GM13977 (cell line): ENCODE data around the gene NAXE.

Experiments
- DNase-seq: peaks from one replicate; pipeline ENCODE4 v3.0.0; 2012; ENCODE audit warnings: low spot score
- in situ Hi-C: fragments of 300-500 bp; cut with MboI; formaldehyde crosslinking; loops from one replicate; pipeline ENCODE4 v1.12.0; 2022; ENCODE audit warnings: low sequenced_read_pairs, low pct_unique_long_range_greater_than_20kb, mixed read lengths, inconsistent platforms; ENCODE audit not compliant: unreplicated experiment
- TF ChIP-seq, protein P1 (sequence below): IDR thresholded peaks from 2 replicates; pipeline ENCODE4 v1.5.1; 2012; ENCODE audit warnings: mild to moderate bottlenecking, control low read depth; ENCODE audit not compliant: insufficient read depth; ENCODE audit errors: extremely low read depth, missing control alignments

The NAXE gene

DNA sequence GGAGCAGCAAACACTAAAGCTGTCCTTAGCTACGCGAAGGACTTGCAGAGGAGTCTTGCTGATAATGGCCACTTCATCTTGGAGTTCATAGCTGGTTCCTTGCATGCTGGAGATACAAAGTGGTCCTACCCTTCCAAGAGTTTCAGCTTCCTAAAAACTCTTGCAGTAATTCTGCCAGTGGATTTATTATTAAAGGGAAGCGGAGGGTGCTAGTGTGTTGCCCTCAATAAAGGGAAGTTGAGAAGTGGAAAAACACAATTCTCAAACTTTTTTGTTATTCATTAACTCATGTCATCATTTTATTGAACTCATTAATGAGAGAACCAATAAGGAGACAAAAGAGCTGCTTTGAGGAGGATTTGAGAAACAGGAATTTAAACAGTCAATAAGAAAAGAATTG is 21.1 kb downstream of the NAXE start:
- in situ Hi-C loops: loop anchor here (10.0 kb wide), 1 partner anchor 228 kb away; no protein-coding TSS in a partner anchor
- TF ChIP-seq, protein P1, sequence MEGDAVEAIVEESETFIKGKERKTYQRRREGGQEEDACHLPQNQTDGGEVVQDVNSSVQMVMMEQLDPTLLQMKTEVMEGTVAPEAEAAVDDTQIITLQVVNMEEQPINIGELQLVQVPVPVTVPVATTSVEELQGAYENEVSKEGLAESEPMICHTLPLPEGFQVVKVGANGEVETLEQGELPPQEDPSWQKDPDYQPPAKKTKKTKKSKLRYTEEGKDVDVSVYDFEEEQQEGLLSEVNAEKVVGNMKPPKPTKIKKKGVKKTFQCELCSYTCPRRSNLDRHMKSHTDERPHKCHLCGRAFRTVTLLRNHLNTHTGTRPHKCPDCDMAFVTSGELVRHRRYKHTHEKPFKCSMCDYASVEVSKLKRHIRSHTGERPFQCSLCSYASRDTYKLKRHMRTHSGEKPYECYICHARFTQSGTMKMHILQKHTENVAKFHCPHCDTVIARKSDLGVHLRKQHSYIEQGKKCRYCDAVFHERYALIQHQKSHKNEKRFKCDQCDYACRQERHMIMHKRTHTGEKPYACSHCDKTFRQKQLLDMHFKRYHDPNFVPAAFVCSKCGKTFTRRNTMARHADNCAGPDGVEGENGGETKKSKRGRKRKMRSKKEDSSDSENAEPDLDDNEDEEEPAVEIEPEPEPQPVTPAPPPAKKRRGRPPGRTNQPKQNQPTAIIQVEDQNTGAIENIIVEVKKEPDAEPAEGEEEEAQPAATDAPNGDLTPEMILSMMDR: no peak
- no peak for DNase-seq

DNA sequence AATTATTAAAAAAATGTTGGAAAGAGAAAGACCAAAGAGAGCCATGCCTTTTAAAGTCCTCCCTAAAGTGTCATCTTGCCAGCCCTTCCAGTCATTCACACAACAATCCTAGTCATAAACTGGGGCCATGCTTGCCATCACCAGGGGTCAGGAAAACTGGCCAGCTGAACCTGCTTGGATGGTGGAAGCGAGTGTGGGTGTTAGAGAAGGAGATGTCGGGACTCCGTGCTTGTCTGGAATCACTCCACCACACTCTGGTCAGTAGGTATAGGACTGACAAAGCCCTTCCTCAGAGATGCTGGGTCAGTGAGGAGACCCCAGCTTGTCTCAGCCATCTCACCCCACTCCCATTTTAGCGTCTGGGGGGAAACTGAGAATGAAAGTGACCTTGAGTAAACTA is 24.4 kb downstream of the NAXE start:
- TF ChIP-seq, protein P1: no peak
- DNase-seq: no peak
- in situ Hi-C loops: loop anchor here (10.0 kb wide), 1 partner anchor 231 kb away; no protein-coding TSS in a partner anchor

DNA sequence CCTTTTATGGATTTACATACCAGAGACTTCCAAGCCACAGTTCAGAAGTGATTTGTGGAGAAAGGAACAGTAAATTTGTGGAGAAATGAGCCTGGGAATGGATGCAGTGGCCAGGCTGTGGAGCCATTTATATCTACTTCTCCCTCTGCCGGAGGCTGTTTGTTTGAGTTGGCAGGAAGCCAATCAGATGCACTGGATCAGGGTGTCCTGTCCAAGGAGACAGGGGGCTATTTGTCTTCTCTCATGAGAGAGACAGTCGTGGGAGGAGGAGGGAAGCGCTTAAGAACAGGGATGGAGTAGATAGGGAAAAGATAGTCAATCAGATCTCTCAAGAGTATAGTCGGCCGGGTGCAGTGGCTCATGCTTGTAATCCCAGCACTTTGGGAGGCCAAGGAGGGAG is 24.9 kb downstream of the NAXE start:
- TF ChIP-seq, protein P1: no peak
- DNase-seq: no peak
- in situ Hi-C loops: loop anchor here (10.0 kb wide), 1 partner anchor 232 kb away; no protein-coding TSS in a partner anchor

DNA sequence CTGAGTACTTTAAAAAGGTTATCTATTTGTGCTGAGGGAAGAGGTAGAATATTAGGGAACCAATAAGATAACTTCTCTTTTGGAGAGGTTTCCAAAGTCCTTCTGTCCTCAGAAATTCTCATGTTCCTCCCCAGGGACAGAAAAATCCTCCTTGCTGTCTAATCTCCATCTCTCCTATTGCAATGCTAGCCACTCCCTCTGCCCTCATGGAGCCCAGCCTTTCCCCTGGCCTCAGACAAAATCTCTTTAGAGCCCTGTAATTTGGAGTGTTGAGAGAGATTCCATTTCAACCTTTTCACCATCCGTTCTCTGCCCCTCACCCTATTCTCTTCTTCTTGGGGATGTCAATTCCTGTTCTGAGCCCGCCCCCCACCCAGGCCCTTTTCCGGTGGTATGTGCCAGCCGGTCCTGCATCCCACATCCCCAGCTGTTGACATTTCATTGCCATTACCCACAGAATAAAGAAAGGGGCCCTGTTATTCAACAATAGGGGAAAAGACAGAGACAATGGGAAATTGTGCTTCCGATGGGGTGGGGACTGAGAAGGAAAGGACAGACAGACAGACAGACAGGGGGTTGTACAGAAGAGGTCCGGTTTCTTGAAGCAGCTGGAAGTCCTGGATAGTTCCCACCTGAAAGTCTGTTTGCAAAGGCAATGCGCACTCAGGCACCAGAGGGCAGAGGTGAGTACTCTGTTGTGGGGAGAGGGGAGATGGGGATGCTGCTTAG is 27.4 kb downstream of the NAXE start, which contains the start of gene HAPLN2:
HAPLN2 (plus strand) TSS at position 563 of the 729 bp plus-strand sequence. CDS start 4,076 bp downstream, outside the sequence.
- in situ Hi-C loops: loop anchor here (10.0 kb wide), 1 partner anchor 234 kb away; no protein-coding TSS in a partner anchor
- no peak for DNase-seq
- TF ChIP-seq, protein P1: peak; percentile 65

DNA sequence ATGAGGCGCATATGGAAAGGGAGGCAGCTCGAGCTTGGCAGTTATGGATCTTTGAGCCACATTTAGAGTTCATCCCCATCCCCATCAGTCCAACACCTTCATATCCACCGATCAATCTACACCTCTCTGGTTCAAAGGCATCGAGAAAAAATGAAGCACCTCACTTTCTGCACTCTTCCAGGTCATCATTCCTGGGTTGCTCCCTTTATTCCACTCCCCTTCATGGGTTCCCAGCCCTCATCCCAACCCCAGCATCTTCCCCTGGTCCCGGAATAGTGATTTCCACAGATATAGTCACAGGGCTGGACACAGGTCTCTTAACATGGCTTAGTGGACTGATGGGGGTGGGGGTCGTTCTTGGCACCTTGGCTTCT is 28.0 kb downstream of the NAXE start:
- DNase-seq: no peak
- TF ChIP-seq, protein P1: no peak
- in situ Hi-C loops: loop anchor here (10.0 kb wide), 1 partner anchor 235 kb away; no protein-coding TSS in a partner anchor

DNA sequence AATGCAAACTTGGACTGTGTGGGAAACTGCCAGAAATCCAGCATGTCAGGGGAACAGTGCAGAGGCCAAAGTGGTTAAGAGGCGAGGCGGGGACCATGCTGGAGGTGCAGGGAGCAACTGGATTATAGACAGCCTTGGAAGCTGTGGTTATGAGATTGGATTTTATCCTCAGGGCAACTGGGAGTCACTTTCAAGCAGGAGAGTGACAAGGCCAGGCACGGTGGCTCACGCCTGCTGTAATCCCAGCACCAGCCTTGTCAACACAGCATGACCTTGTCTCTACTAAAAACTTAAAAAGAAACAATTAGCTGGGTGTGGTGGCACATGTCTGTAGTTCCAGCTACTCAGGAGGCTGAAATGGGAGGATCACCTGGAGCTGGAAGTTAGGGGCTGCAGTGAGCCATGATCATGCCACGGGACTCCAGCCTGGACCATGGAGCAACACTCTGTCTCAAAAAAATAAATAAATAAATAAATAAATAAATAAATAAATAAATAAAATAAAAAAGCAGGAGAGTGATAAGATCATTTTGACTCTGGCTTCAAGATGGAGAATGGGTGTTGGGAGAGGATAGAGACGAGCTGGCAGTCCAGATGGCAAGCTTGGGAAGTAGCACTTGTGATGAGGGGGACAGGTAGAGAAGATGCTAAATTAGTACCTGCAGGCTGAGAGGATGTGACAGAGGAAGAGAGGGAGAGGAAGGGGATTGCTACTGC is 31.2 kb downstream of the NAXE start:
- no peak for DNase-seq
- TF ChIP-seq, protein P1: no peak
- in situ Hi-C loops: no loop called here
